H9 (cell line): ENCODE data around the gene SSB. TPM values are rescaled to one million over a fixed set of nuclear protein-coding genes. Genes with fewer than 3 reads are reported as not detected.
"Not testable (repeated sequence)": the region's sequence is repeated elsewhere in the genome, so short reads cannot be mapped to it uniquely, and the experiment has no call there.

Source experiments
- DNase-seq: peaks from one replicate; pipeline ENCODE4 v3.0.0-alpha.2; 2017
- H2AFZ ChIP-seq: one replicate; pipeline ENCODE4 v1.6.1; 2013; ENCODE audit warnings: mild to moderate bottlenecking, low read length, control low read depth, moderate library complexity
- H2AK5ac ChIP-seq: 2 replicates; pipeline ENCODE4 v1.6.1; 2013; ENCODE audit warnings: low read length, control low read depth, mixed read lengths; ENCODE audit not compliant: insufficient read length
- H2BK120ac ChIP-seq: one replicate; pipeline ENCODE4 v1.6.1; 2013; ENCODE audit warnings: low read depth, mild to moderate bottlenecking, low read length, control low read depth, inconsistent platforms; ENCODE audit not compliant: poor library complexity, severe bottlenecking
- H2BK12ac ChIP-seq: 2 replicates; pipeline ENCODE4 v1.6.1; 2013; ENCODE audit warnings: low read length, control low read depth, mixed read lengths, low read depth; ENCODE audit not compliant: insufficient read length
- H2BK15ac ChIP-seq: 2 replicates; pipeline ENCODE4 v1.6.1; 2013; ENCODE audit warnings: low read depth, low read length, control low read depth
- H2BK20ac ChIP-seq: one replicate; pipeline ENCODE4 v1.6.1; 2013; ENCODE audit warnings: low read depth, mild to moderate bottlenecking, low read length, control low read depth, inconsistent platforms; ENCODE audit not compliant: poor library complexity, severe bottlenecking
- H2BK5ac ChIP-seq: 2 replicates; pipeline ENCODE4 v1.6.1; 2013; ENCODE audit warnings: low read length, control low read depth, mixed read lengths; ENCODE audit not compliant: insufficient read length
- H3K14ac ChIP-seq: 2 replicates; pipeline ENCODE4 v1.6.1; 2013; ENCODE audit warnings: low read length, control low read depth; ENCODE audit not compliant: insufficient read depth
- H3K18ac ChIP-seq: 2 replicates; pipeline ENCODE4 v1.6.1; 2013; ENCODE audit warnings: low read depth, mild to moderate bottlenecking, mixed read lengths, low read length, control low read depth; ENCODE audit not compliant: insufficient read length
- H3K23ac ChIP-seq: 2 replicates; pipeline ENCODE4 v1.6.1; 2013; ENCODE audit warnings: low read length, control low read depth, mixed read lengths, low read depth; ENCODE audit not compliant: insufficient read length
- H3K23me2 ChIP-seq: 2 replicates; pipeline ENCODE4 v1.6.1; 2013; ENCODE audit warnings: low read depth, mild to moderate bottlenecking, mixed read lengths, low read length, control low read depth; ENCODE audit not compliant: insufficient read length, poor library complexity, severe bottlenecking
- H3K27ac ChIP-seq: 2 replicates; pipeline ENCODE4 v1.5.1; 2013; ENCODE audit warnings: low read length, control low read depth, mixed read lengths, low read depth; ENCODE audit not compliant: insufficient read length
- H3K27me3 ChIP-seq: 2 replicates; pipeline ENCODE4 v1.6.1; 2013; ENCODE audit warnings: low read length, control low read depth, inconsistent platforms; ENCODE audit not compliant: insufficient read depth
- H3K4ac ChIP-seq: 2 replicates; pipeline ENCODE4 v1.6.1; 2013; ENCODE audit warnings: low read depth, mild to moderate bottlenecking, control low read depth, inconsistent platforms, low read length, moderate library complexity
- H3K4me1 ChIP-seq: 2 replicates; pipeline ENCODE4 v1.6.1; 2013; ENCODE audit warnings: low read length, control low read depth, inconsistent platforms; ENCODE audit not compliant: insufficient read depth
- H3K4me2 ChIP-seq: 2 replicates; pipeline ENCODE4 v1.6.1; 2013; ENCODE audit warnings: low read length, control low read depth, mixed read lengths; ENCODE audit not compliant: insufficient read length, insufficient read depth
- H3K56ac ChIP-seq: 2 replicates; pipeline ENCODE4 v1.6.1; 2013; ENCODE audit warnings: low read depth, mild to moderate bottlenecking, mixed read lengths, low read length, control low read depth; ENCODE audit not compliant: insufficient read length
- H3K79me1 ChIP-seq: 2 replicates; pipeline ENCODE4 v1.6.1; 2013; ENCODE audit warnings: low read depth, mild to moderate bottlenecking, moderate library complexity, low read length, control low read depth, inconsistent platforms; ENCODE audit not compliant: insufficient read depth, poor library complexity, severe bottlenecking
- H3K79me2 ChIP-seq: 2 replicates; pipeline ENCODE4 v1.6.1; 2013; ENCODE audit warnings: low read length, control low read depth, inconsistent platforms; ENCODE audit not compliant: insufficient read depth
- H3K9ac ChIP-seq: 2 replicates; pipeline ENCODE4 v1.6.1; 2013; ENCODE audit warnings: low read length, control low read depth, mixed read lengths; ENCODE audit not compliant: insufficient read length; ENCODE audit errors: extremely low read depth
- H3K9me3 ChIP-seq: one replicate; pipeline ENCODE4 v1.6.1; 2013; ENCODE audit warnings: low read depth, low read length, inconsistent platforms; ENCODE audit not compliant: control insufficient read depth
- H3T11ph ChIP-seq: one replicate; pipeline ENCODE4 v1.6.1; 2013; ENCODE audit warnings: mild to moderate bottlenecking, low read length, control low read depth, inconsistent platforms
- H4K20me1 ChIP-seq: one replicate; pipeline ENCODE4 v1.6.1; 2013; ENCODE audit not compliant: control insufficient read depth, insufficient read length, insufficient read depth
- H4K5ac ChIP-seq: 2 replicates; pipeline ENCODE4 v1.6.1; 2013; ENCODE audit warnings: low read depth, mild to moderate bottlenecking, mixed read lengths, low read length, control low read depth; ENCODE audit not compliant: insufficient read length
- H4K8ac ChIP-seq: replicated peaks from 2 replicates; pipeline ENCODE4 v1.6.1; 2013; ENCODE audit warnings: low read length, control low read depth, mixed read lengths, low read depth; ENCODE audit not compliant: insufficient read length
- H4K91ac ChIP-seq: 2 replicates; pipeline ENCODE4 v1.6.1; 2013; ENCODE audit warnings: low read depth, mild to moderate bottlenecking, moderate library complexity, mixed read lengths, low read length, control low read depth; ENCODE audit not compliant: insufficient read length
- H3K27ac Mint-ChIP-seq, 3 experiments: 2 replicates in 2 of 3; 3 replicates in 1 of 3; pipeline ENCODE4 v1.8.0; 2020 to 2021; ENCODE audit warnings: mixed read lengths in 3 of 3, mild to moderate bottlenecking in 1 of 3, moderate library complexity in 1 of 3
- H3K27me3 Mint-ChIP-seq: 2 replicates; pipeline ENCODE4 v1.8.0; 2021; ENCODE audit warnings: low read depth, mild to moderate bottlenecking, moderate library complexity, mixed read lengths
- H3K36me3 Mint-ChIP-seq, 3 experiments: 2 replicates in 2 of 3; 3 replicates in 1 of 3; pipeline ENCODE4 v1.8.0; 2020 to 2021; ENCODE audit warnings: low read depth in 3 of 3, mixed read lengths in 3 of 3; ENCODE audit not compliant: insufficient read depth in 1 of 3
- H3K4me1 Mint-ChIP-seq, 2 experiments: 2 replicates each; pipeline ENCODE4 v1.8.0; 2020; ENCODE audit warnings: mixed read lengths in 2 of 2
- H3K4me3 Mint-ChIP-seq, 2 experiments: 2 replicates in 1 of 2; 3 replicates in 1 of 2; pipeline ENCODE4 v1.8.0; 2020 to 2021; ENCODE audit warnings: mild to moderate bottlenecking in 2 of 2, mixed read lengths in 2 of 2, moderate library complexity in 1 of 2
- H3K9me3 Mint-ChIP-seq, 2 experiments: 2 replicates in 1 of 2; 3 replicates in 1 of 2; pipeline ENCODE4 v1.8.0; 2020; ENCODE audit warnings: mild to moderate bottlenecking in 2 of 2, mixed read lengths in 2 of 2, moderate library complexity in 1 of 2
- CTCF ChIP-seq: fragments of 200-600 bp; sonication (generic); conservative IDR thresholded peaks from 3 replicates; pipeline ENCODE4 v1.8.0; 2021; ENCODE audit warnings: antibody characterized with exemption, mild to moderate bottlenecking
- WGBS: extraction: QIAGEN DNeasy Blood & Tissue Kit; methylation state at CpG from one replicate; pipeline ENCODE4 v1.1.7; 2013; ENCODE audit warnings: missing lambda C conversion rate, low lambda C conversion rate, mixed read lengths; ENCODE audit not compliant: insufficient read length; ENCODE audit errors: extremely low coverage; 5-methylcytosine and 5-hydroxymethylcytosine counted together
- total RNA-seq: library from RNA; stranded (reverse); gene quantifications from 2 replicates; pipeline ENCODE4 v1.2.1, GENCODE V29; 2021

Gene SSB
- total RNA-seq, 1 experiment from 2014 or later = 248 TPM

DNA sequence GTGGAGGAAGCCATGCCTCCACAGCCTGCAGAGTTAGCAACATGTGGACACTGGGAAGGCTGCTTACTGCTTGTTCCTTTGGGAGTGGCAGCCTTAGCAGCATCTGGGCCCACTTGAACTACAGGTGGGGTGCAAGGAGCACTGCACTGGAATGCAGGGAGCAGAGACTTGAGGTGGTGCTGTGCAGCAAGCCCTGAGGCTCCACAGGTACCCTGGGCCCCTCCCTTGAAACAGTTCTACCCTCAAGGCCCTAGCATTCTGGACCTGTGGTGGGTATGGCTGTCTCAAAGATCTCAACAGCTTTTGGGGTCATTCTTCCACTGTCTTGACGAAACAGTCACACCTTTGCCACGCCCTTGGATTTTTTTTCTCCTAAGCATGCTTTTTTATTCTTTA is 42.1 kb downstream of the SSB start:
- H3K4me3 Mint-ChIP-seq = no peak overlapping the region
- no peak for DNase-seq
- H4K5ac ChIP-seq = no peak overlapping the region

DNA sequence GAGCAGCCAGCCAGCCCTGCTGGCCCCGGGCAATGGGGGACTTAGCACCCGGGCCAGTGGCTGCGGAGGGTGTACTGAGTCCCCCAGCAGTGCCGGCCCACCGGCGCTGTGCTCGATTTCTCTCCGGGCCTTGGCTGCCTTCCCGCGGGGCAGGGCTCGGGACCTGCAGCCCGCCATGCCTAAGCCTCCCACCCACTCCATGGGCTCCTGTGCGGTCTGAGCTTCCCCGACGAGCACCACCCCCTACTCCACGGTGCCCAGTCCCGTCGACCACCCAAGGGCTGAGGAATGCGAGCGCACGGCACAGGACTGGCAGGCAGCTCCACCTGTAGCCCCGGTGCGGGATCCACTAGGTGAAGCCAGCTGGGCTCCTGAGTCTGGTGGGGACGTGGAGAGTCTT is 43.0 kb downstream of the SSB start:
- H3K4me3 Mint-ChIP-seq, H3K4me1 Mint-ChIP-seq, H3K79me2 ChIP-seq, H2BK5ac ChIP-seq, H3K27me3 ChIP-seq, H2BK120ac ChIP-seq, H3T11ph ChIP-seq, H3K4me2 ChIP-seq, H4K91ac ChIP-seq, H2AFZ ChIP-seq, H3K23me2 ChIP-seq, H3K79me1 ChIP-seq, H3K56ac ChIP-seq, H4K5ac ChIP-seq, H4K8ac ChIP-seq, H3K9ac ChIP-seq, H3K18ac ChIP-seq, H3K9me3 ChIP-seq, H4K20me1 ChIP-seq, H2BK15ac ChIP-seq, H3K23ac ChIP-seq, H3K27me3 Mint-ChIP-seq, H3K4me1 ChIP-seq, H3K14ac ChIP-seq, H2BK20ac ChIP-seq, H3K9me3 Mint-ChIP-seq, H2BK12ac ChIP-seq, H3K27ac Mint-ChIP-seq, DNase-seq, H3K4ac ChIP-seq, H3K27ac ChIP-seq, H2AK5ac ChIP-seq: not testable (repeated sequence)
- peaks cover 18 to 21% (median 19%) of the 10 kb centered on the region in 3 experiments for H3K36me3 Mint-ChIP-seq
- WGBS = no CpG with 5 or more reads among the region's 24 CpGs

More for the DNA sequence above, 42.1 kb downstream of the SSB start:
- Histone ChIP-seq H3K23ac (no peak overlapping the region), H3K18ac (no peak overlapping the region), H2BK20ac (no peak overlapping the region), H4K8ac (no peak overlapping the region), H3T11ph (no peak overlapping the region), H3K9ac (no peak overlapping the region), H3K4me2 (no peak overlapping the region), H2BK12ac (no peak overlapping the region), H3K4ac (no peak overlapping the region), H3K14ac (no peak overlapping the region), H3K23me2 (no peaks in the 10 kb centered on the region), H2BK15ac (no peak overlapping the region), H3K27me3 (no peaks in the 10 kb centered on the region), H3K79me1 (peaks cover 2% of the 10 kb centered on the region), H4K91ac (no peak overlapping the region), H3K27ac (no peak overlapping the region), H3K56ac (no peak overlapping the region), H3K79me2 (no peaks in the 10 kb centered on the region; the same call in 1 of the 2 replicates), H2AK5ac (no peak overlapping the region), H4K20me1 (no peaks in the 10 kb centered on the region), H2AFZ (no peak overlapping the region), H3K9me3 (no peaks in the 10 kb centered on the region), H2BK5ac (no peak overlapping the region), H3K4me1 (no peaks in the 10 kb centered on the region), H2BK120ac (no peak overlapping the region)
- H3K27me3 Mint-ChIP-seq = no peaks in the 10 kb centered on the region; the same call in 1 of the 2 replicates
- peaks cover 2 to 7% of the 10 kb centered on the region in 2 experiments; a peak in 3 of 5 replicates for H3K9me3 Mint-ChIP-seq
- peaks cover 4 to 7% of the 10 kb centered on the region in 2 experiments; a peak in 2 of 4 replicates for H3K4me1 Mint-ChIP-seq
- no peak for TF ChIP-seq CTCF
- no peak overlapping the region; a peak in 1 of 7 replicates for H3K27ac Mint-ChIP-seq
- no CpG with 5 or more reads among the region's 2 CpGs for WGBS
- H3K36me3 Mint-ChIP-seq = peaks cover 18 to 21% (median 19%) of the 10 kb centered on the region in 3 experiments
